ENCODE results near the gene HUWE1. TPM values are rescaled to one million over a fixed set of nuclear protein-coding genes. Genes with fewer than 3 reads are reported as not detected.

The HUWE1 gene
- total and polyA plus RNA-seq, 9 of the 15 experiments (the other 6 are each of a cell fraction or from before 2014, with no cell fraction given), result 23.9 to 204 (median 65.1) TPM

DNA sequence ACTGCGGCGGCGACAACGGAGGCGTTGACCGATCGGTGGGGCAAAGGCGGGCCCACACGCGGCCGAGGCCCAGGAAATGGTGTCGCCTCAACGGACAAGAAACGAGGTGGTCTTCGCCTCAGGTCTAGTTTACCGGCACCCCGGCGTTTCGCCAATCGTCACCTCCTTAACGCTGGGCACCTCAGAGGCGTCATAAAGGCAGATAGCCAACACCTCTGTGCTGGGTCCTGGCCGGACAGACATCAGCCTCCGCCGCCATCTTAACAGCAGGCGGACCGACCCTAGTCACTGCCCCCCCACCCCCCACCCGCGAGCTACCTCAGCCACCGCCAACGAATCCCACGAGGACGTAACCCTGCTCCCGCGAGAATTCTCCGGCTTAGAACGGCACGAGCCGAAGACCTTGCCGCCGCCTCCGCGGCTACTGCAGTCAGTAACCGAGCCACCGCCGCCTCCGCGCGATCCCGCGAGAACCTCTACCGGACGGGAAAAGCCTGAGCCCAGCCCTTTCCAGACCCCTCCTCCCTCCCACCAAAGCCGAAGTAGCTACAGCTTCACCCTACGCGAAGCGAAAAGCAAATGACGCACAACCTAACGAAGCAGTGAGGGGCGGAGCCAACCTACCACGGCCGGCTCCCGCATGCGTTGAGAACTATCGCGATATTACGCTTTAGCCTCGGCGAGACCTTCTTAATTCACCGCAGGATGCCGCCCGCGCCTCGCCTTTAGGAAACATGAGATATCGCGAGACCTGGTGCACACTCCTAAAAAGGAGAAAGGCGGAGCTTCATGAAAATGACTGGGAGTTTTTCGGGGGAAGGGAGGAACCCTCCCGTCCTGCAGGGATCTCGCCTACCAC is 2.7 kb downstream of the HUWE1 start (continued):
- TF ChIP-seq ZNF77 (CRISPR knock-in tag; IDR thresholded peaks at IDR 0.05) (no peak), IRF2 (CRISPR knock-in tag; IDR thresholded peaks at IDR 0.05) (no peak), ZNF143 (CRISPR knock-in tag; IDR thresholded peaks at IDR 0.05) (no peak), NFRKB (IDR thresholded peaks at IDR 0.05; ENCODE audit: low read depth) (peak; percentile 73), DACH1 (IDR thresholded peaks at IDR 0.05; ENCODE audit: partially characterized antibody) (no peak), POLR3A (IDR thresholded peaks at IDR 0.05; ENCODE audit: borderline replicate concordance, extremely low read depth, insufficient read depth, insufficient read length) (no peak), KDM5B (IDR thresholded peaks at IDR 0.05; ENCODE audit: insufficient replicate concordance, low read depth, low read length) (no peak), E2F3 (CRISPR knock-in tag; IDR thresholded peaks at IDR 0.05) (no peak), NFE2 (IDR thresholded peaks at IDR 0.05; ENCODE audit: low read depth) (peak; percentile 74)
- TF ChIP-seq, protein P1, sequence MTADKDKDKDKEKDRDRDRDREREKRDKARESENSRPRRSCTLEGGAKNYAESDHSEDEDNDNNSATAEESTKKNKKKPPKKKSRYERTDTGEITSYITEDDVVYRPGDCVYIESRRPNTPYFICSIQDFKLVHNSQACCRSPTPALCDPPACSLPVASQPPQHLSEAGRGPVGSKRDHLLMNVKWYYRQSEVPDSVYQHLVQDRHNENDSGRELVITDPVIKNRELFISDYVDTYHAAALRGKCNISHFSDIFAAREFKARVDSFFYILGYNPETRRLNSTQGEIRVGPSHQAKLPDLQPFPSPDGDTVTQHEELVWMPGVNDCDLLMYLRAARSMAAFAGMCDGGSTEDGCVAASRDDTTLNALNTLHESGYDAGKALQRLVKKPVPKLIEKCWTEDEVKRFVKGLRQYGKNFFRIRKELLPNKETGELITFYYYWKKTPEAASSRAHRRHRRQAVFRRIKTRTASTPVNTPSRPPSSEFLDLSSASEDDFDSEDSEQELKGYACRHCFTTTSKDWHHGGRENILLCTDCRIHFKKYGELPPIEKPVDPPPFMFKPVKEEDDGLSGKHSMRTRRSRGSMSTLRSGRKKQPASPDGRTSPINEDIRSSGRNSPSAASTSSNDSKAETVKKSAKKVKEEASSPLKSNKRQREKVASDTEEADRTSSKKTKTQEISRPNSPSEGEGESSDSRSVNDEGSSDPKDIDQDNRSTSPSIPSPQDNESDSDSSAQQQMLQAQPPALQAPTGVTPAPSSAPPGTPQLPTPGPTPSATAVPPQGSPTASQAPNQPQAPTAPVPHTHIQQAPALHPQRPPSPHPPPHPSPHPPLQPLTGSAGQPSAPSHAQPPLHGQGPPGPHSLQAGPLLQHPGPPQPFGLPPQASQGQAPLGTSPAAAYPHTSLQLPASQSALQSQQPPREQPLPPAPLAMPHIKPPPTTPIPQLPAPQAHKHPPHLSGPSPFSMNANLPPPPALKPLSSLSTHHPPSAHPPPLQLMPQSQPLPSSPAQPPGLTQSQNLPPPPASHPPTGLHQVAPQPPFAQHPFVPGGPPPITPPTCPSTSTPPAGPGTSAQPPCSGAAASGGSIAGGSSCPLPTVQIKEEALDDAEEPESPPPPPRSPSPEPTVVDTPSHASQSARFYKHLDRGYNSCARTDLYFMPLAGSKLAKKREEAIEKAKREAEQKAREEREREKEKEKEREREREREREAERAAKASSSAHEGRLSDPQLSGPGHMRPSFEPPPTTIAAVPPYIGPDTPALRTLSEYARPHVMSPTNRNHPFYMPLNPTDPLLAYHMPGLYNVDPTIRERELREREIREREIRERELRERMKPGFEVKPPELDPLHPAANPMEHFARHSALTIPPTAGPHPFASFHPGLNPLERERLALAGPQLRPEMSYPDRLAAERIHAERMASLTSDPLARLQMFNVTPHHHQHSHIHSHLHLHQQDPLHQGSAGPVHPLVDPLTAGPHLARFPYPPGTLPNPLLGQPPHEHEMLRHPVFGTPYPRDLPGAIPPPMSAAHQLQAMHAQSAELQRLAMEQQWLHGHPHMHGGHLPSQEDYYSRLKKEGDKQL (CRISPR knock-in tag; IDR thresholded peaks at IDR 0.05; ENCODE audit: borderline replicate concordance), result no peak
- TF ChIP-seq, protein P2, sequence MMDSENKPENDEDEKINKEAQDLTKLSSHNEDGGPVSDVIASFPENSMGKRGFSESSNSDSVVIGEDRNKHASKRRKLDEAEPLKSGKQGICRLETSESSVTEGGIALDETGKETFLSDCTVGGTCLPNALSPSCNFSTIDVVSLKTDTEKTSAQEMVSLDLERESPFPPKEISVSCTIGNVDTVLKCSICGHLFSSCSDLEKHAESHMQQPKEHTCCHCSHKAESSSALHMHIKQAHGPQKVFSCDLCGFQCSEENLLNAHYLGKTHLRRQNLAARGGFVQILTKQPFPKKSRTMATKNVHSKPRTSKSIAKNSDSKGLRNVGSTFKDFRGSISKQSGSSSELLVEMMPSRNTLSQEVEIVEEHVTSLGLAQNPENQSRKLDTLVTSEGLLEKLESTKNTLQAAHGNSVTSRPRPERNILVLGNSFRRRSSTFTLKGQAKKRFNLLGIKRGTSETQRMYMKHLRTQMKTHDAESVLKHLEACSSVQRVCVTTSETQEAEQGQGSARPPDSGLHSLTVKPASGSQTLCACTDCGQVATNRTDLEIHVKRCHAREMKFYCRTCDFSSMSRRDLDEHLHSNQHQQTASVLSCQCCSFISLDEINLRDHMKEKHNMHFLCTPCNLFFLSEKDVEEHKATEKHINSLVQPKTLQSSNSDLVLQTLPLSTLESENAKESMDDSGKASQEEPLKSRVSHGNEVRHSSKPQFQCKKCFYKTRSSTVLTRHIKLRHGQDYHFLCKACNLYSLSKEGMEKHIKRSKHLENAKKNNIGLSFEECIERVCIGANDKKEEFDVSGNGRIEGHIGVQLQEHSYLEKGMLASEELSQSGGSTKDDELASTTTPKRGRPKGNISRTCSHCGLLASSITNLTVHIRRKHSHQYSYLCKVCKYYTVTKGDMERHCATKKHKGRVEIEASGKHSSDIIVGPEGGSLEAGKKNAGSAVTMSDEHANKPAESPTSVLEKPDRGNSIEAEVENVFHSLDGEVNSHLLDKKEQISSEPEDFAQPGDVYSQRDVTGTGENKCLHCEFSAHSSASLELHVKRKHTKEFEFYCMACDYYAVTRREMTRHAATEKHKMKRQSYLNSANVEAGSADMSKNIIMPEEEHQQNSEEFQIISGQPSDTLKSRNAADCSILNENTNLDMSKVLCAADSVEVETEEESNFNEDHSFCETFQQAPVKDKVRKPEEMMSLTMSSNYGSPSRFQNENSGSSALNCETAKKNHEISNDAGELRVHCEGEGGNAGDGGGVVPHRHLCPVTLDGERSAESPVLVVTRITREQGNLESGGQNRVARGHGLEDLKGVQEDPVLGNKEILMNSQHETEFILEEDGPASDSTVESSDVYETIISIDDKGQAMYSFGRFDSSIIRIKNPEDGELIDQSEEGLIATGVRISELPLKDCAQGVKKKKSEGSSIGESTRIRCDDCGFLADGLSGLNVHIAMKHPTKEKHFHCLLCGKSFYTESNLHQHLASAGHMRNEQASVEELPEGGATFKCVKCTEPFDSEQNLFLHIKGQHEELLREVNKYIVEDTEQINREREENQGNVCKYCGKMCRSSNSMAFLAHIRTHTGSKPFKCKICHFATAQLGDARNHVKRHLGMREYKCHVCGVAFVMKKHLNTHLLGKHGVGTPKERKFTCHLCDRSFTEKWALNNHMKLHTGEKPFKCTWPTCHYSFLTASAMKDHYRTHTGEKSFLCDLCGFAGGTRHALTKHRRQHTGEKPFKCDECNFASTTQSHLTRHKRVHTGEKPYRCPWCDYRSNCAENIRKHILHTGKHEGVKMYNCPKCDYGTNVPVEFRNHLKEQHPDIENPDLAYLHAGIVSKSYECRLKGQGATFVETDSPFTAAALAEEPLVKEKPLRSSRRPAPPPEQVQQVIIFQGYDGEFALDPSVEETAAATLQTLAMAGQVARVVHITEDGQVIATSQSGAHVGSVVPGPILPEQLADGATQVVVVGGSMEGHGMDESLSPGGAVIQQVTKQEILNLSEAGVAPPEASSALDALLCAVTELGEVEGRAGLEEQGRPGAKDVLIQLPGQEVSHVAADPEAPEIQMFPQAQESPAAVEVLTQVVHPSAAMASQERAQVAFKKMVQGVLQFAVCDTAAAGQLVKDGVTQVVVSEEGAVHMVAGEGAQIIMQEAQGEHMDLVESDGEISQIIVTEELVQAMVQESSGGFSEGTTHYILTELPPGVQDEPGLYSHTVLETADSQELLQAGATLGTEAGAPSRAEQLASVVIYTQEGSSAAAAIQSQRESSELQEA (IDR thresholded peaks at IDR 0.05; ENCODE audit: low read depth), result no peak

All from K562 (cell line).